Stomach (tissue), 9 donors: ENCODE results near the gene PRPF19. TPM values are rescaled to one million over a fixed set of nuclear protein-coding genes. Genes with fewer than 3 reads are reported as not detected.

Experiments
- DNase-seq, 2 donors: peaks; one replicate each; pipeline versions ENCODE4 v3.0.0 to v3.0.0-alpha.2; 2013 to 2019
- H3K27ac ChIP-seq, 5 donors: fragments of 200-600 bp in 4 of 5; sonication (generic) in 4 of 5; one replicate each; pipeline ENCODE4 v1.5.1; 2013 to 2019; ENCODE audit warnings: mild to moderate bottlenecking in 1 of 5, moderate library complexity in 1 of 5
- H3K27me3 ChIP-seq, 3 donors: fragments of 200-600 bp; sonication (generic); one replicate each; pipeline ENCODE4 v1.5.1; 2017 to 2019; ENCODE audit warnings: mixed run types in 1 of 3
- H3K36me3 ChIP-seq, 4 donors: fragments of 200-600 bp; sonication (generic); 1 replicate in 3 of 4; 2 replicates in 1 of 4; pipeline ENCODE4 v1.5.1; 2016 to 2019
- H3K4me1 ChIP-seq, 4 donors: fragments of 200-600 bp; sonication (generic); one replicate each; pipeline ENCODE4 v1.5.1; 2016 to 2019
- H3K4me3 ChIP-seq, 4 donors: fragments of 200-600 bp; sonication (generic) in 3 of 4; one replicate each; pipeline ENCODE4 v1.5.1; 2016 to 2019; ENCODE audit warnings: mild to moderate bottlenecking in 1 of 4
- H3K9me3 ChIP-seq, 4 donors: fragments of 200-600 bp; sonication (generic); one replicate each; pipeline ENCODE4 v1.5.1; 2016 to 2019
- EP300 ChIP-seq: sonication (generic); formaldehyde crosslinking; IDR thresholded peaks from one replicate; pipeline ENCODE4 v1.6.1; 2017; ENCODE audit warnings: antibody characterized with exemption
- POLR2A ChIP-seq, 4 donors: fragments of 450-650 bp; IDR thresholded peaks; one replicate each; pipeline ENCODE4 v1.6.1; 2016; ENCODE audit warnings: antibody characterized with exemption in 4 of 4, control low read depth in 2 of 4, mild to moderate bottlenecking in 1 of 4, moderate library complexity in 1 of 4
- POLR2AphosphoS5 ChIP-seq, 3 donors: sonication (generic); formaldehyde crosslinking; IDR thresholded peaks; one replicate each; pipeline ENCODE4 v1.6.1; 2016; ENCODE audit warnings: antibody characterized with exemption in 3 of 3
- WGBS, 5 donors: extraction: QIAGEN DNeasy Blood & Tissue Kit in 3 of 5; methylation state at CpG; one replicate each; pipeline versions ENCODE4 v1.1.5 to v1.1.7; 2013 to 2018; 5-methylcytosine and 5-hydroxymethylcytosine counted together
- intact Hi-C: fragments of 100-400 bp; cut with DNase I; formaldehyde crosslinking; loops from one replicate; pipeline ENCODE4 v1.15.1; 2023; ENCODE audit warnings: low total_unique reads
- polyA plus RNA-seq, 3 donors: library from polyadenylated mRNA; stranded (reverse); fragments of 200-250 nt; gene quantifications; one replicate each; pipeline ENCODE4 v1.2.3, GENCODE V29; 2013
- total RNA-seq, 5 donors: library from RNA; depleted of rRNA; stranded (reverse); fragments of >200 nt; gene quantifications; one replicate each; pipeline versions ENCODE4 v1.1.0 to v1.2.3, GENCODE V29; 2014 to 2016
- TF ChIP-seq, protein P1 (sequence below), 7 experiments: fragments of 450-650 bp in 4 of 7; fragments of 200-600 bp in 3 of 7; sonication (generic) in 3 of 7; IDR thresholded peaks; one replicate each; pipeline ENCODE4 v1.5.1; 2016 to 2019; ENCODE audit warnings: antibody characterized with exemption in 7 of 7, control low read depth in 2 of 7, mild to moderate bottlenecking in 1 of 7
- donor health status: healthy with polysubstance abuse.
- donor health status: Bipolar disorder and iron deficiency.
- donor health status: healthy.

The PRPF19 gene
- total and polyA plus RNA-seq, 8 donors, result 3.5 to 86.1 (median 50.3) TPM

DNA sequence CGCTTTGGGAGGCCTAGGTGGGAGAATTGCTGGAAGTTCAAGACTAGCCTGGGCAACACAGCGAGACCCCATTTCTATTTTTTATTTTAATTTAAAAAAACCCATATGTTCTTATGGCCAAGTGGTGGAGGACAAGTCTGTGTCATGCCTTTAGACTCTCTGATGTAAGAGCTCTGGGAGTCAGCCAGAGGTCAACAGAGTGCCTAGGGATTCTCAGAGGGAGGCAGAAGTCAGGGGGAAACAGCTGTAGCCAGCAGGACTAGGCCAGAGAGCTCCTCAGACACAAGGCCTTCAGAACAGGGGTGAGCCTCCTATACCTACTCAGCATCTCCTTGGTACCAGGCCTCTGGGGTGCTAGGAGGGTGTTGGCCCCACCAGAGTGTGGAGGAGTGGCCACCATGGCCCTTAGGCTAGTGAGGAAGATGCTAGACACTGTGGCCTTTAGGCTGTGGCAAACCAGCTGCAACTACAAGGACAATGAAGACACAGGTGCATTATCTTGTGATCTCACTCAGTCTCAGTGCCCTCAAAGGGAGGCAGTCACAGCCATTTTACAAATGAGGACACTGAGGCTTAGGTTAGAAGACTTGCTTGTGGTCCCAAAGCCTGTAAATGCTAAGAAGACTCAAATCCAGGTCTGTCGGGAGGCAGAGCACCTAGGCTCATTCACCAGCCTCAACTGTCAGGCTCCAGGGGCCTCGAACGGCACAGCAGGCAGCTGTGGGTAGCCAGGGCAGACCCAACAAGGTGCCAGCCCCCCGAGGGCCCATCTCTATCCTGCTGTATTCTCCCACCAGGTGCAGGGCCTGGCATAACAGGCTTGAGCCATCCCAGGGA lies 34.0 kb downstream of the PRPF19 start:
- TF ChIP-seq EP300 (no peak), POLR2A (IDR thresholded peaks at IDR 0.05) (no peak), POLR2AphosphoS5 (IDR thresholded peaks at IDR 0.05) (no peak)
- TF ChIP-seq, protein P1, sequence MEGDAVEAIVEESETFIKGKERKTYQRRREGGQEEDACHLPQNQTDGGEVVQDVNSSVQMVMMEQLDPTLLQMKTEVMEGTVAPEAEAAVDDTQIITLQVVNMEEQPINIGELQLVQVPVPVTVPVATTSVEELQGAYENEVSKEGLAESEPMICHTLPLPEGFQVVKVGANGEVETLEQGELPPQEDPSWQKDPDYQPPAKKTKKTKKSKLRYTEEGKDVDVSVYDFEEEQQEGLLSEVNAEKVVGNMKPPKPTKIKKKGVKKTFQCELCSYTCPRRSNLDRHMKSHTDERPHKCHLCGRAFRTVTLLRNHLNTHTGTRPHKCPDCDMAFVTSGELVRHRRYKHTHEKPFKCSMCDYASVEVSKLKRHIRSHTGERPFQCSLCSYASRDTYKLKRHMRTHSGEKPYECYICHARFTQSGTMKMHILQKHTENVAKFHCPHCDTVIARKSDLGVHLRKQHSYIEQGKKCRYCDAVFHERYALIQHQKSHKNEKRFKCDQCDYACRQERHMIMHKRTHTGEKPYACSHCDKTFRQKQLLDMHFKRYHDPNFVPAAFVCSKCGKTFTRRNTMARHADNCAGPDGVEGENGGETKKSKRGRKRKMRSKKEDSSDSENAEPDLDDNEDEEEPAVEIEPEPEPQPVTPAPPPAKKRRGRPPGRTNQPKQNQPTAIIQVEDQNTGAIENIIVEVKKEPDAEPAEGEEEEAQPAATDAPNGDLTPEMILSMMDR (IDR thresholded peaks at IDR 0.05), result no peak
- 89 to 93% (median 90%) methylated on average over 5 to 6 of the region's 6 CpGs for WGBS, 5 donors
- peak; percentile 32 to 63 for DNase-seq
- peaks cover 0 to 8% (median 4%) of the 10 kb centered on the region in 4 donors for H3K4me1 ChIP-seq
- H3K4me3 ChIP-seq, result no peak overlapping the region
- no peaks in the 10 kb centered on the region for H3K27me3 ChIP-seq
- intact Hi-C loops, result no loop called here
- H3K36me3 ChIP-seq, result peaks cover 0 to 6% (median 0%) of the 10 kb centered on the region in 4 donors
- peak overlapping the region; percentile 25 to 65 (median 50) for H3K27ac ChIP-seq
- H3K9me3 ChIP-seq, result no peaks in the 10 kb centered on the region

DNA sequence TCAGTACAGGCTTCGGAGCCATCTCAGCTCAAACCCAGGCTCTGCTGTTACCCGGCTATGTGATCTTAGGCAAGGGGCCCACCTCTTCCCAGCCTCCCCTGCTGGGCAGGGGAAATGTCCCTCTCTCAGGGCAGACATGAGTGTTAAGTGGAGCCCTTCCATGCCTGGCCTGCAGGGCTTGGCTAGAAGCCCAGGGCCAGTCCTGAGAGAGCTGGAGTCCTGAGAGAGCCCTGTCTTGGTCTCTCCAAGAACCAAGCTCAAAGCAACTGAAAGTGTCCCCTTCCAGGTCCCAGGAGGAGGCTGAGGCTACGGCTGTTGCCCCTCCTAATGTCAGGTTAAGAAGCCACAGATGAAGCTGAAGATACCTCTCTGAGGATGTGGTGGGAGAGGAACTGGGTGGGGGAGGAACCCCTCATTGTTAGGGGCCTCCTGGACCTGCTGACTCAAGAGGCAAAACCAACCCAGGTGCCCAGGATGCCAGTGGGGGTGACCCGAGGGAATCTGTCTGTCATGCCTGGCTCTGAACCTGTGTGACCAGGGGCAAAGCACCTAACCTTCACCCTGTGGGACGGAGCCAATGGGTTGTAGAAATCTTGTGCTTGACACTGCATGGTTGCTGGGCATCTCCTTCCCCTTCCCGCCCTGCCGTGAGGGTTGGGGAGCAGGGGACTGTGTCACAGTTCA lies 34.9 kb downstream of the PRPF19 start:
- intact Hi-C loops, result no loop called here
- peak overlapping the region in 2 of 5 donors; percentile 27 to 65 for H3K27ac ChIP-seq

DNA sequence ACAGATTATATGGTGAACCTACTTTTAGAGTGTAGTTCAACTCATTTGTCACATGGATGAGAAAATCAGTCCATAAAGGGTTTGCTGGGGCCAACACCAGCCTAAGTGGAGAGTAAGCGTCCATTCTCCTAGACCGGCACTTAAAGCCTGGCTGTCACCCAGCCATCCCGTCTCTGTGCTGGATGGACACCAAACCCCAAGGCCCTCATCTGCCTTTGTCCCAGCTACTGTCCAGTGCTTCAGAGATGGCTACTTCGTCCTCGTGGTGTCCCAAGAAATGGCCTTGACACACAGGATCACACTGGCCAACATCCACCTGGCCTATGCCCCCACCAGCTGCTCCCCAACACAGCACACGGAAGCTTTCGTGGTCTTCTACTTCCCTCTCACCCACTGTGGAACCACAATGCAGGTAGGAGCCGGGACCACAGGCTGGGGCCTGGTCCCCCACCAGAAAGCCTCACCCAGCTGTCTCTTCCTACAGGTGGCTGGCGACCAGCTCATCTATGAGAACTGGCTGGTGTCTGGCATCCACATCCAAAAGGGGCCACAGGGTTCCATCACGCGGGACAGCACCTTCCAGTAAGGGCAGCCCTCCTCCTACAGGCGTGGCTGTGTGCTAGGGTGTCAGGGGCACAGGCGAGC lies 35.5 kb downstream of the PRPF19 start:
- 66 to 85% (median 81%) methylated on average over 8 to 13 of the region's 13 CpGs for WGBS, 5 donors
- peak overlapping the region in 1 of 5 donors; percentile 27 for H3K27ac ChIP-seq
- TF ChIP-seq EP300 (no peak), POLR2AphosphoS5 (IDR thresholded peaks at IDR 0.05) (no peak), POLR2A (IDR thresholded peaks at IDR 0.05) (no peak)
- TF ChIP-seq, protein P1 (IDR thresholded peaks at IDR 0.05), result no peak

More for the DNA sequence above, 34.9 kb downstream of the PRPF19 start:
- peak in 1 of 2 donors; percentile 16 for DNase-seq
- Histone ChIP-seq H3K9me3 (no peaks in the 10 kb centered on the region), H3K27me3 (no peaks in the 10 kb centered on the region), H3K4me3 (no peak overlapping the region), H3K36me3 (peaks cover 0 to 6% (median 0%) of the 10 kb centered on the region in 4 donors), H3K4me1 (peaks cover 0 to 8% (median 4%) of the 10 kb centered on the region in 4 donors)
- 69 to 78% (median 74%) methylated on average over 5 to 7 of the region's 7 CpGs for WGBS, 5 donors
- TF ChIP-seq, protein P1 (IDR thresholded peaks at IDR 0.05), result no peak
- TF ChIP-seq POLR2AphosphoS5 (IDR thresholded peaks at IDR 0.05), result no peak
- TF ChIP-seq POLR2A (IDR thresholded peaks at IDR 0.05), result no peak
- no peak for TF ChIP-seq EP300

DNA sequence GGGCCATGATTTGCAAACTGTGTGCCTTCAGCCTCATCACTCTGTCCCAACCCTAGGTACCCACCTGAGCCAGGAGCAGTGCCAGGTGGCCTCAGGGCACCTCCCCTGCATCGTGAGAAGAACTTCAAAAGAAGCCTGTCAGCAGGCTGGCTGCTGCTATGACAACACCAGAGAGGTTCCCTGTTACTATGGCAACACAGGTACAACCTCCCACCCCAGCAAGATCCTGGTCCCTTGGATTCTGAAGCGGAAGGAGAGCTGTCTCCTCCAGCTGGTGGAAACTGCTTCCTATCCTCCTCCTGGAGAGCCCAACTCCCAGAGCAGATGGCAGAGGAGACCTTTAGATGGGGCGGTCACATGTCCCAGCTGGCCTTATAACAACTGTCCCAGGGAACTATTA lies 36.1 kb downstream of the PRPF19 start:
- H3K27ac ChIP-seq, result peak overlapping the region in 1 of 5 donors; percentile 27
- no peaks in the 10 kb centered on the region for H3K9me3 ChIP-seq
- H3K4me1 ChIP-seq, result peaks cover 0 to 8% (median 4%) of the 10 kb centered on the region in 4 donors
- peak in 1 of 2 donors; percentile 53 for DNase-seq
- WGBS, 5 donors, result 60 to 76% (median 67%) methylated on average over 2 to 3 of the region's 3 CpGs
- H3K27me3 ChIP-seq, result no peaks in the 10 kb centered on the region
- TF ChIP-seq POLR2A (IDR thresholded peaks at IDR 0.05) (no peak), EP300 (no peak), POLR2AphosphoS5 (IDR thresholded peaks at IDR 0.05) (no peak)
- TF ChIP-seq, protein P1 (IDR thresholded peaks at IDR 0.05), result no peak
- intact Hi-C loops, result no loop called here
- H3K36me3 ChIP-seq, result peaks cover 0 to 3% (median 0%) of the 10 kb centered on the region in 4 donors
- H3K4me3 ChIP-seq, result no peak overlapping the region

More for the DNA sequence above, 35.5 kb downstream of the PRPF19 start:
- DNase-seq, result no peak
- no peaks in the 10 kb centered on the region for H3K27me3 ChIP-seq
- H3K9me3 ChIP-seq, result no peaks in the 10 kb centered on the region
- intact Hi-C loops, result no loop called here
- peaks cover 0 to 8% (median 4%) of the 10 kb centered on the region in 4 donors for H3K4me1 ChIP-seq
- H3K4me3 ChIP-seq, result no peak overlapping the region
- peaks cover 0 to 6% (median 0%) of the 10 kb centered on the region in 4 donors for H3K36me3 ChIP-seq
